Measurements from ENCODE around the gene SMYD3.

The SMYD3 gene

GRCh38 chr1:246262281-246262680 is 244.8 kb downstream of the SMYD3 start:
- TF ChIP-seq, protein P1, sequence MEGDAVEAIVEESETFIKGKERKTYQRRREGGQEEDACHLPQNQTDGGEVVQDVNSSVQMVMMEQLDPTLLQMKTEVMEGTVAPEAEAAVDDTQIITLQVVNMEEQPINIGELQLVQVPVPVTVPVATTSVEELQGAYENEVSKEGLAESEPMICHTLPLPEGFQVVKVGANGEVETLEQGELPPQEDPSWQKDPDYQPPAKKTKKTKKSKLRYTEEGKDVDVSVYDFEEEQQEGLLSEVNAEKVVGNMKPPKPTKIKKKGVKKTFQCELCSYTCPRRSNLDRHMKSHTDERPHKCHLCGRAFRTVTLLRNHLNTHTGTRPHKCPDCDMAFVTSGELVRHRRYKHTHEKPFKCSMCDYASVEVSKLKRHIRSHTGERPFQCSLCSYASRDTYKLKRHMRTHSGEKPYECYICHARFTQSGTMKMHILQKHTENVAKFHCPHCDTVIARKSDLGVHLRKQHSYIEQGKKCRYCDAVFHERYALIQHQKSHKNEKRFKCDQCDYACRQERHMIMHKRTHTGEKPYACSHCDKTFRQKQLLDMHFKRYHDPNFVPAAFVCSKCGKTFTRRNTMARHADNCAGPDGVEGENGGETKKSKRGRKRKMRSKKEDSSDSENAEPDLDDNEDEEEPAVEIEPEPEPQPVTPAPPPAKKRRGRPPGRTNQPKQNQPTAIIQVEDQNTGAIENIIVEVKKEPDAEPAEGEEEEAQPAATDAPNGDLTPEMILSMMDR (IDR thresholded peaks at IDR 0.05) = no peak
- Mint-ChIP-seq H3K27ac (no peak overlapping the region), H3K36me3 (ENCODE audit: low read depth) (peaks cover 20% of the 10 kb centered on the region), H3K4me3 (no peak overlapping the region), H3K27me3 (ENCODE audit: low read depth, poor library complexity) (peaks cover 6% of the 10 kb centered on the region), H3K9me3 (peaks cover 33% of the 10 kb centered on the region), H3K4me1 (no peaks in the 10 kb centered on the region)
- DNase-seq = no peak

DNA sequence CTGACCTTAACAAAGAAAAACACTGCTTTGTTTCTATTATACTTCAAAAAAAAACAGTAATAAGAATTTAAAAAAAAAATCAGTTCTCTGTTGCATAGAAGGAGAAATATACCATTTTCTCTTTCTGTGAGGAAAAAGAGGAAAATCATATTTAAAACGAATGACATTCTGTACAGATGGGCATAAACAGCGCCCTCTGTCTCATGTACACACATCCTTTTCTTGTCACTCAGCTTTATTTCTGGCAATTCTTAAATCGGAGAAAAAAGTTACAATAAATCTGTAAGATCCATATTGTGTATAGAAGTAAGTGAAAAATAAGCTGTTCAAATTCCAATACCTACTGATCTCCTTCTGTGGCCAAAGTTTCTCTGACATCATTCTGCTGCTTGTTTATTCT is 245.4 kb downstream of the SMYD3 start:
- no peak for DNase-seq
- H3K27me3 Mint-ChIP-seq (ENCODE audit: low read depth, poor library complexity) = peaks cover 6% of the 10 kb centered on the region
- H3K4me1 Mint-ChIP-seq = no peaks in the 10 kb centered on the region
- H3K9me3 Mint-ChIP-seq = peaks cover 39% of the 10 kb centered on the region
- H3K4me3 Mint-ChIP-seq = no peak overlapping the region
- H3K36me3 Mint-ChIP-seq (ENCODE audit: low read depth) = peaks cover 26% of the 10 kb centered on the region
- TF ChIP-seq, protein P1 (IDR thresholded peaks at IDR 0.05) = no peak
- H3K27ac Mint-ChIP-seq = no peak overlapping the region

DNA sequence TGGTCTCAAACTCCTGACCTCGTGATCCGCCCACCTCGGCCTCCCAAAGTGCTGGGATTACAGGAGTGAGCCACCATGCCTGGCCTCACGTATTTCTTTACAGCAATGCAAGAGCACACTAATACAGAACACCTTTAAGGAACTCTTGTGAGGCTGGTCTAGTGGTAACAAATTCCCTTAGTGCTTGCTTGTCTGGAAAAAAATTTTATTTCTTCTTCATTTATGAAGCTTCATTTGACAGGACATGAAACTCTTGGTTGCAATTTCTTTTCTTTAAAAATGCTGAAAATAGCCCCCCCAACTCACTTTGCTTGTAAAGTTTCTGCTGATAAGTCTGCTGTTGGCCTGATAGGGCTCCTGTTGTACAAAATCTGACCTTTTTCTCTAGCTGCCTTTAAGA is 248.8 kb downstream of the SMYD3 start:
- no peak for DNase-seq
- TF ChIP-seq, protein P1 (IDR thresholded peaks at IDR 0.05) = no peak
- H3K27me3 Mint-ChIP-seq (ENCODE audit: low read depth, poor library complexity) = no peaks in the 10 kb centered on the region
- H3K27ac Mint-ChIP-seq = no peak overlapping the region
- no peak overlapping the region for H3K4me3 Mint-ChIP-seq
- no peaks in the 10 kb centered on the region for H3K4me1 Mint-ChIP-seq
- H3K36me3 Mint-ChIP-seq (ENCODE audit: low read depth) = peaks cover 37% of the 10 kb centered on the region
- peaks cover 61% of the 10 kb centered on the region for H3K9me3 Mint-ChIP-seq

DNA sequence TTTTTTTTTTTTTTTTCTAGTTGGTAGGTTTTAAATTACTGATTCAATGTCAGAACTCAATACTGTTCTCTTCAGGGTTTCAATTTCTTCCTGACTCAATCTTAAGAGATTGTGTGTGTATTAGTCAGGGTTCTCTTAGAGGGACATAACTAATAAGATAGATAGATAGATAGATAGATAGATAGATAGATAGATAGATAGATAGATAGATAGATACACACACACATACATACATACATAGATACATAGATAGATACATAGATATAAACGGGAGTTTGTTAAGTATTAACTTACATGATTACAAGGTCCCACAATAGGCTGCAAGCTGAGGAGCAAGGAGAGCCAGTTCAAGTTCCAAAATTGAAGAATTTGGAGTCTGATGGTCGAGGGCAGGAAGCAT is 251.3 kb downstream of the SMYD3 start:
- TF ChIP-seq, protein P1 (IDR thresholded peaks at IDR 0.05) = no peak
- H3K4me3 Mint-ChIP-seq = no peak overlapping the region
- no peaks in the 10 kb centered on the region for H3K27me3 Mint-ChIP-seq (ENCODE audit: low read depth, poor library complexity)
- H3K36me3 Mint-ChIP-seq (ENCODE audit: low read depth) = peaks cover 32% of the 10 kb centered on the region
- no peak for DNase-seq
- peaks cover 60% of the 10 kb centered on the region for H3K9me3 Mint-ChIP-seq
- no peak overlapping the region for H3K27ac Mint-ChIP-seq
- no peaks in the 10 kb centered on the region for H3K4me1 Mint-ChIP-seq

- TF ChIP-seq, protein P1 (IDR thresholded peaks at IDR 0.05) = no peak
- Mint-ChIP-seq H3K4me3 (no peak overlapping the region), H3K27me3 (ENCODE audit: low read depth, poor library complexity) (no peaks in the 10 kb centered on the region), H3K27ac (no peak overlapping the region), H3K9me3 (peaks cover 51% of the 10 kb centered on the region), H3K4me1 (no peaks in the 10 kb centered on the region), H3K36me3 (ENCODE audit: low read depth) (peaks cover 32% of the 10 kb centered on the region)
- no peak for DNase-seq
These were observed 252.2 kb downstream of the SMYD3 start for GRCh38 chr1:246254854-246255253.

DNA sequence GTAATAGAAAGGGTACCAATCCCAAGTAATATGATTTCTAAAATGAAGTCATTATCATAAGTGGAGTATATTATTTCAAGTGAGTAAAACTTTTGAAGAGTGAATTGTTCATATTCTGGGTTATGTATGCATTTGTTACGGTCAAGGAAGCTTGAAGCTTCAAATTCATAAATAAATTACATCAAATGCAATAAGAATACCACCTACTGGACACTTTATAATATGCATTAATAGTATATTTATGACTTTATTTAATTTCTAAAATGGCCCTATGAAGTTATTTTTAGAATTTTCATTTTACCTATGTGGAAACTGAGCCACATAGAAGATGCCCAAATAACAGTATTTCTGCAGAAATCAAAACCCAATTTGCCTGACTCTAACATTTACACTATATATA is 260.6 kb downstream of the SMYD3 start:
- H3K27ac Mint-ChIP-seq = no peak overlapping the region
- DNase-seq = no peak
- no peak overlapping the region for H3K4me3 Mint-ChIP-seq
- TF ChIP-seq, protein P1 (IDR thresholded peaks at IDR 0.05) = no peak
- no peaks in the 10 kb centered on the region for H3K36me3 Mint-ChIP-seq (ENCODE audit: low read depth)
- H3K4me1 Mint-ChIP-seq = no peaks in the 10 kb centered on the region
- no peaks in the 10 kb centered on the region for H3K27me3 Mint-ChIP-seq (ENCODE audit: low read depth, poor library complexity)
- H3K9me3 Mint-ChIP-seq = peaks cover 7% of the 10 kb centered on the region

All from nephron progenitor cell (in vitro differentiated cells).